Stimulated activated CD4-positive, alpha-beta T cell treated with anti-CD3 and anti-CD28 coated beads, Interleukin-4, amount 100 ng/mL, for 1 hour (primary cell): Measurements from ENCODE around the gene CD200R1.
A peak's percentile ranks its signal among the peaks of the same experiment; 100 is the strongest.

Experiments used
- DNase-seq: peaks from one replicate; pipeline ENCODE4 v3.0.0-alpha.2; 2020

Gene CD200R1

DNA sequence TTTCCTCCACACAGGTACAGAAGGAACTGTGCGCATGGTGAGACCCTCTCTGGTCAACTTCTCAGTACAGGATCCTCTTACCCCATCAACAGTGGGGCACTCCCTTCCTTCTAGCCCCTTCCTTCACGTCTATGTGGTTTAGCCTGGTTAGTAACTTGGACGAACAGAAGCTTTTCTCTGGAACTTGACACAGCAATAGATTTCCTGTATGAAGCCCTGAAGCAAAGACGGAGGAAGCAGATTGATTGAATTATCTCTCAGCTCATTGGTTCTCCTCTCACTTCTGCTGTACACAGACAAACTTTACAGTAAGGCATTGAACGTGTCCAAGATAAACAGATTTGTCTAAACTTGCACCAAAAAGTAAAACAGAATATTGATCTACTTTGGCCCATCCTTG, at the start of gene CD200R1:
CD200R1 (minus strand) TSS at position 210 of the 400 bp plus-strand sequence. CDS start 246 bp downstream, outside the sequence.
- DNase-seq, result no peak

GRCh38 chr3:113021471-113021870, 46.6 kb upstream of the CD200R1 start:
- DNase-seq, result no peak

DNA sequence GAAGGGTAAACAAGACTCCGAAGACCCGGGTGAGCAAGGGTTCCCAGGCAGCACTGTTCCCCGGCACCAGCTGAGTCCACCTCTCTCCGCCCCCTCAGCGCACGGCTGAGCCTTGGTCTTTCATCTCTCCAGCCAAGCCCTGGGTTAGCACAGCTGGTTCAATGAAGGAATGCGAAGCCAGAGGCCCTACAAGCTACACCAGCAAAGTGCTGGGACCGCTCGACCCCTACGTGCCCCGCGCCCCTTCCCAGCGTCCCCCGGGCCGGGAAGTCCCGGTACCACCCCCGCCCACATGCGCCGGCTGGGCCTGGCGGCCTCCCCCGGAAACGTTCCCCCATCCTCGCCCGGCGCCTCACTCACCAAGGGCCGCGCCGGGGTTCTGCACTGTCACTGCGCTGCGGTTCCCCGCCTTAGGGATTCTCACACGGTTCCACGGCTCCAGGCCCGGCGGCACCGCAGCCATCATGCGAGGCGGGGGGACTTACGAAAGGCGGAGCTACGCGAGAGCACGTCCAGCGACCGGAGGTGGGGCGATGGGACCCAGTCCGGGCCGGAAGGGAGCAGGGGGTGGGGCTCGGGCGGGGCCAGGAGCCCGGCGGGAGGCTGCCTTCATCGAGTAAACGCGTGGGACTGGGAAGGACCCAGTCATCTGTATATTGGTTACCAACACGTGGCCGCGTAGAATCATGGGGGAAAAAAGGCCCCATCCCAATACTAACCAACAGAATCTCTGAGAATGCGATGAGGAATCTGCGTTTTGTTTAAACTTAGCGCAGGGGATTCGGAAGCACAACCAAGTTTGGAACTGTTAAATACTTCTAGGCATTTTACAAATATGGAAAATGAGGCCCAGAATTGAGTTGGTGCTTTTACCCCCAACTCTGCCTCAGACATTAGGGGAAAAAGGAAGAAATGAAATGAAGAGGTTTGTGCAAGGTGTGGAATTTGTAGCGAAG, 44.6 kb upstream of the CD200R1 start:
- DNase-seq, result peak; percentile 86

- DNase-seq, result no peak
Measured at GRCh38 chr3:113018536-113019181, 43.8 kb upstream of the CD200R1 start.

DNA sequence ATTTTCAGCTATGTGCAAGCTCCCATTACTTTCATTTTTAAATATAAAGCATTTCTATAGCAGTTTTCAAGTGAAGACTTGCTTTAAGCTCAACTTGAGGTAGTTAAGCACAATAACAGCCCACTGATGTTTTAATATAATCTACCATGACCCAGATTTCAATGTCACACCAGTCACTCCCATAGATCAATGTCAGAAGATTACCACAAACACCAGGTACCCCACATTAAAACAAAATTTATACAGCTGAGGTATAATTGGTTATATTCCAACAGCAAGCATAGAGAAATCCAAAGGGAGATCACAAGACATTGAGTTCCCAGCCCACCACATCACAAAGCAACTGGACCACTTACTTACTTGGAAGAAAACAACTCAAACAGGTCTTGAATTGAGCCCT, 38.7 kb upstream of the CD200R1 start:
- DNase-seq, result no peak

GRCh38 chr3:113008117-113008516, 33.2 kb upstream of the CD200R1 start:
- DNase-seq, result no peak

DNA sequence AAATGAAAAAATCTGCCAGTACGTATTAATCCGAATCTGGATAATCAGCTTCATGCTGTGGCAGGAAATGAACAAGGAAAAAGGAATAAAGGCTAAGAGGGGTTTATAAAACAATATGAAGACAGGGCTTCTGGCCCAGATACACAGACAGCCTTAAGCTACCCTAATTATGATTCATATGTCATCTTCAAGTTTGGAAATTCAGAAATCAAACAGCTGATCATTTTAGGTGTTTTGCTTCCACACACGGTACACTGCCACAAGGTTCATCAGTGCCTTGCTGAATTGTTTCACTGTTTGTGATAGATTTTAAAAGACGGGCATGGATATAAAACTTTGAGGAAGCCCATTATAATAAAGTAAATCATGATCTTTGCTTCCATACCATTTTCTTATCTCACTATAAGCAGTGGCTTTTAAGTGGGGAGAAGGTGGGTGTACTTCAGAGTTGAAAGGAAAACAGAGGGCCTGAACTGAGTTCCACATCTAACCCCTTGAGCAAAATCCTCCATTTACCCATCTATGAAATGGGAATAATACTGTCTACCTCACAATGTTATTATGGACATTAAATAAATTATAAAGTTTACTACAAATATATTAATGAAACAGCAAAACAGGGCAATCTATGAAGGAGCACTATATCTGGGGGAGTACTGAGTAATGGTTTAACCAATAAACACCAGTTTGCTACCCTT, 31.6 kb upstream of the CD200R1 start:
- no peak for DNase-seq

DNA sequence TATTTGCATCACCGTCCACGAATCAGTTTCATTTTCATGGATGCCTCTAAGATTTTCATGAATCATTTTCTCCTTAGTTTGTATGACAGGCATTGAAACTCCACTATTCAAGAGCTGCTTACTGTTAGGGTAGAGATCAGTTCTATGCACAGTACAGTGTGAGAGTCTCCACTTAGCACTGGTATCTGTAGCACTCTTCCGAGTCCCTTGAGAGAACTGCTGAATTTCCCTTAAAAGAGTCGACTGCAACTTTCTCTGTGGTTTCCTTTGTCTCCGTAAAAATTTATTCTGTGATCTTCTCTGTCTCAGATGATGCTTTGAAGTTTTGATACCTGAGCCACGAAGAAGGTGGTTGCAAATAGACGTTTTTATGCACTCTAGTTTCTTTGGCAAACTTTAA, 30.7 kb upstream of the CD200R1 start:
- DNase-seq, result no peak

- DNase-seq, result peak; percentile 33
Measured at GRCh38 chr3:113002679-113003078, 27.8 kb upstream of the CD200R1 start.

DNA sequence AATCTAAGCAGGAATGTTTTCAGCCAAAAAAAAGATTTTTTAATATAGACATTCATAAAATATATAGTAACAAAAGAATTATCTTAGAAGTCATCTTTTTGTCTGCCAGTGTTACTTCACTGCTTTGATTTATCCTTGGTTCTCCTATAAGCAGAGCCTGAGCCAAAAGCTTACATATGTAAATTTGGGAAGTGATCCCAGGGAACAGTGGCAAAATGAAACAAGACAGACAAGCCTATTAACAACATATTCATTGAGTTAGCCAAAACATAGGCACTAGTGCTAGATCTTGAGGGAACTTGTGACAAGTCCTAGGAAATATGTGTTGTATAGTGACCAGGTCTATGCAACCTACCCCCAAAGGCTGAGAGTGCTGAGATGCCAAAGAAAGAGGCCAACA, 27.1 kb upstream of the CD200R1 start:
- DNase-seq, result no peak

DNA sequence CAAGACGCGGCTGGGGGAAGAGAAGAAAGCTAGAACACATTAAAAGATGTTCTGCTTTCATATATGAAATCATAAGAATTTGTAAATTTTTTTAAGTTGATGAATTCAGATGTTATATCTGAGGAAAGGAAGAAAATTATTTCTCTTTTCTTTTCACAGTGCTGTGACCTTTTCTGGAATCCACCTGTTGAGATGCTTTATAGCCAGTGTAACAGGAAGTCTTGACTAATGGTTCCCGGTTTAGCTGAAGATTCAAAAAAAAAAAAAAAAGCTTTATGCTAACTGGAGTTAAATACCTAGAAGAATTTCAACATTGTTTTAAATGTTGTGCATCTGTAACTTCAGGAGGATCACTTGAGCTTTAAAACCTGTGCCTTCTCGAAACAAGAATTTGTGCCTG, 25.8 kb upstream of the CD200R1 start:
- no peak for DNase-seq

- DNase-seq, result no peak
Measured at GRCh38 chr3:112995800-112996199, 20.9 kb upstream of the CD200R1 start.

- peak; percentile 87 for DNase-seq
Measured at GRCh38 chr3:112990672-112991602, 16.0 kb upstream of the CD200R1 start, which contains the start of gene GTPBP8. TSS of gene GTPBP8 (plus strand) at chr3:112990984. CDS start at chr3:112991000, 16 bp downstream.

DNA sequence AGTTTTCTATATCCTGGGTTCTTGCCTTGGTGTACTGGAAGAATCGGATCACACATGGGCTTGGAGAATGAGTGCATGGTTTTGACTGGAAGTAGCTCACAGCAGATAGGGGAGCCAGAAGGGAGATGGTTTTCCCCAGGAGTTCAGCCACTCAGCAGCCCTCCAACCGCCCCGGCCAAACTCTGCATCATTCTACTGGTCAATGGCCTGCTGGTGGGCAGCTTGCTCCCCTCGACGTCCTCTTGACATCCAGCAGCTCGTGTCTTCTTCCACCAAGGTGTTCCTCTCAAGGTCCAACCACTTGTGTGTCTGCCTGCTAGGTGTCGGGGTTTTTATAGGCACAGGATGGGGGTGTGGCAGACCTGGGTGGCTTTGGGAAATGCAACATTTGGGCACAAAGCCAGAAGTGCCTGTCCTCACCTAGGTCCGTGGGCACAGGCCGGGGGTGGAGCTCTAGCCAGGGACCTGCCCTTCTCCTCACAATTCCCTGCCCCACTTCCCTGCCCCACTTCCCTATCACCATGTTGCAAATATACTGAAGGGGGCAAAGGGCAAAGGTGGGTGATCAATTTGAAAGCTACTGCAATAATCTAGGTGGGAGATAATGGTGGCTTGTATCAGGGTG, 12.9 kb upstream of the CD200R1 start:
- DNase-seq, result no peak

- no peak for DNase-seq
Measured at GRCh38 chr3:112984485-112984884, 9.6 kb upstream of the CD200R1 start.

DNA sequence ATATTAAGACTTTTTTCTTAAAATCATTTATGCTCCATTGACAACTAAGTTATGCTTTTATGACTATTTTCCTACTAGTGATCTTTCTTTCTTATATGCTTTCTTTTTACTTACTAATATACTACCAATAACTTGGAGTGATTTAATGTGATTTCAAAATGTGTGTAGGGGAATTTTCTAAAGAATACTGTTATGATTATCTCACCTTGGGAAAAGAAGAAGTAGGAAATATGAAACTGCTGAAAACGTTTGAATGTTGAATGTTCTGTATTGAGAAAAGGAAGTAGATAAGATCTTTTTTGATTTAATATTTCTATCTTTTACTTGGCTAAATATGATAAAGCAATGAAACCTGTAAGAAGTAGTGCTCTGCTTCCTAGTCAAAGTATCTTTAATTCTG, 7.8 kb upstream of the CD200R1 start:
- no peak for DNase-seq

- DNase-seq, result no peak
Measured at GRCh38 chr3:112980080-112980479, 5.2 kb upstream of the CD200R1 start.

- no peak for DNase-seq
Measured at GRCh38 chr3:112979244-112979832, 4.4 kb upstream of the CD200R1 start.

- no peak for DNase-seq
Measured at GRCh38 chr3:112976953-112977352, 2.0 kb upstream of the CD200R1 start.

- no peak for DNase-seq
Measured at GRCh38 chr3:112976001-112976400, 1.1 kb upstream of the CD200R1 start.

- no peak for DNase-seq
Measured at GRCh38 chr3:112974178-112974517, 755 bp downstream of the CD200R1 start.
